ENCODE data around the gene PDX1.
A peak's percentile ranks its signal among the peaks of the same experiment; 100 is the strongest.

The PDX1 gene

DNA sequence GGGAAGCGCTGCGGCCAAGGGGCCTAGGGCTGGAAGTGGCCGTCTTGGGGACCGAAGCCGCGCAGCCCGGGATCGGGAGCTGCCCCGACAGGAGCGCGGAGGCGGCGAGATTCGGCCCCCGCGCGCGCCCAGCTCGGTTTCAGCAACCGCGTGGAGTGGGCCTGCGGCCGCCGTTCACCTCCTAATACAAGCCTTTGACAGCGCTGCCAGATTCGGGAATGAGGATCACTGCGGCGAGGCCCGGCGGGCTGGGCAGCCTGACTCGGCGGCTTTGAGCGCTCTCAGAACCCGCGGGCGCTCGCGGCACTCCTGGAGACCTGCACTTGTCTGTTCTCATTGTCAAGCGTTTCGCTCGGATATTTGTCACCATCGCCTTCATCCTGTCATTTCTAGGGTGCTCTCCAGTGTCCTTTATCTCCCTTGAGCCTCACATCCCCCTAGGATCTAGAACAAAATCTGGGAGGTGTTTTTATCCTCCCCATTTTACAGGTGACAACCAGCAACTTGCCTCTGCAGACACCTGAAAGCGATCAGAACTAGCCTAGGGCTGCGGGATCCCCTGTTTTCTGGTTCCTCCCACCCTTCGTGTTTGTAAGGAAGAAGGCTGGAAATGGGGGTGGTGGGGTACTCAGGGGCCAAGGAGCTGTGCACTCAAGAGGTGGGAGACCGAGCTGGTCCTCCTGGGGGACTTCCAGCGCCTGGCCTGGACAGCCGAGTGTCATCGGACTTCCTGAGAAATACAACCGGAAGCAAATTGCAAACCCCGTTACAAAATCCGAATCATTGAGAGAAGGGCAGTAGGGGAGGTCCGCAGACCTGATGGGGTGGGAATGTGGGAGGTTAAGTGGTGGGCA lies 50.8 kb downstream of the PDX1 start:
- no peak for DNase-seq (ENCODE audit: low read depth)

DNA sequence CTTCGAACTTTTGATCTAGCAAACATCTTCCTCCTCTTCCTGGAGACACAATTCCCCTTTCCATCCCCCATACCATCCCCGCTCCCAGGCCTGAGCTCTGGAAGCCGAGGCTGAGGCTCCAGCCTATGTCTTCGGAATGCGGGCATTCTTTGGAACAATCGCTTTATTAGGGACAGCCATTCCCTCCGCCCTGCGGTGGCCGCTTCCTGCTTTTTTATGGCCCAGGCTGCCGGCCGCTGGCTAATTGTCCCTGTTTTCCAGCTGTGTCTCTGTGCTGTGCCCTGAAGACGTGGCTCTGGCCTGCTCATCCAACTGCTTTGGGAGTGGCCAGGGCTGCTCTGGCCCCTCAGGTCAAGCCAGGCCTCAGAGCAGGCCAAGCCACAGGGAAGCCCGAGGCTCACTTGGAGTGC lies 51.4 kb downstream of the PDX1 start:
- DNase-seq (ENCODE audit: low read depth) = peak; percentile 21

DNA sequence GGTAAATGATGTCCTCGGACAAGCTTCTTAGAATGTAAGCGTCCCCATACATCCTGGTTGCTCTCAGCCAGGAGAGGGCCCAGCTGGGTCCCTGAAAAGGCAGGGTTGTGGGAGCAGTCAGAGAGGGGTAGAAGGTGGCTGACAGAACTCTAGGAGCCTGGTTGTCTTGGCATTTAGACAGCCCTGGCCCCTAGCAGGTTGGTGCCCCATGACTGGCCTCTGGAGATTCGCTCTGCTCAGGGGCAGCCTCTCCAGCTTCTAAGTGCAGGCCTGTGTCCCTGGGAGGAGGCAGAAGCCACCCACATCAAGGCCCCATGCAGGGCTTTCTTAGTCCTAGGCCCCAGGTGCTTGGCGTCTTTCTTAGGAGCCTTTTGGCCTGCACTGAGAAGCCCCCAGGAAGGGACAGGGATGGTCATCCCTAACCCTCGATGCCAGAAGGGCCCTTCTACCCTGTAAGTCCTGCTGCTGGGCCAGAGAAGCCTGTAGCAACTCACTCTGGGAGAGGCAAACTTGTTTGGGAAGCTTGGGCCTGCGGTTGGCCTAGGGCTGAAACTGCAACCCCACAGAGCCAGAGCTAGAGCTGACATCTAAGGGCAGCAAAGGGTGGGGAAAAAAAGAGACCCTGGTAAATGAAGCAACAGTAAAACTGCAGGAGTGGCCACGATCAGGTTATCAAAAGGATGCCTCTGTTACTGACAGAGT lies 52.1 kb downstream of the PDX1 start:
- DNase-seq (ENCODE audit: low read depth) = no peak

DNA sequence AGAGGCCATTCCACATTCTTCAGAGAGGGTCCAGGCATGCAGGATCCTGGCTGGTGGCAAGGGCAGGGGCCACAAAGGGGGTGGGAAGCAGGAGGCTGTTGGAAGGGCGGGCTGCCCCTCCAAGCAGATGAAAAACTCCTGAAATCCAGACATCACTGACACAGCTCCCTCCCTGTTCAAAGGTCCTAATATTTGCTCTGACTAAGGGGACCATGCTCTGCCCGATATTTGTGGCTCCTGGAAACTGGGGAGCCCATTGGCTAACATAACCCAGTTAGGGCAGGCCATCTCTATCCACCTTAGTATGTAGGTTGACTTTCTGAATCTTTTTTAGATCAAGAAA lies 52.6 kb downstream of the PDX1 start:
- DNase-seq (ENCODE audit: low read depth) = no peak

DNA sequence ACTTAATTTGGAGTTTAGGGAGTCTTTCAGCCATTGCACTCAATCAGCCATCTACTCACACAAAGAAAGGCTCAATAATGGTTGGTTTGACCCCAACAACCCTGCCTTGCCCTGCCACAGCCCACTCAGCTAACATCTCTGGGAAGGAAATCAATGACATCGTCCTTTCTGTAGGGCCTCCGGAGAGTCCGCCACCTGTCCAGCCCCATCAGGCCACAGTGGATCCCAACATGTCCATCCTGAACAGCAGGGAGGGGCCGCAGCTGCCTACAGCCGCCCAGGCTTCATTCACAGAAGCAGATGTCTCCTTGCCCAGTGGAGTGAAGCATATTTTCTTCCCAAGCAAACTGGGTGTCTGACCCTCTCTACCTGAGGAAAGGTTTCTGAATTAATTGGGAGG lies 53.5 kb downstream of the PDX1 start:
- no peak for DNase-seq (ENCODE audit: low read depth)

DNA sequence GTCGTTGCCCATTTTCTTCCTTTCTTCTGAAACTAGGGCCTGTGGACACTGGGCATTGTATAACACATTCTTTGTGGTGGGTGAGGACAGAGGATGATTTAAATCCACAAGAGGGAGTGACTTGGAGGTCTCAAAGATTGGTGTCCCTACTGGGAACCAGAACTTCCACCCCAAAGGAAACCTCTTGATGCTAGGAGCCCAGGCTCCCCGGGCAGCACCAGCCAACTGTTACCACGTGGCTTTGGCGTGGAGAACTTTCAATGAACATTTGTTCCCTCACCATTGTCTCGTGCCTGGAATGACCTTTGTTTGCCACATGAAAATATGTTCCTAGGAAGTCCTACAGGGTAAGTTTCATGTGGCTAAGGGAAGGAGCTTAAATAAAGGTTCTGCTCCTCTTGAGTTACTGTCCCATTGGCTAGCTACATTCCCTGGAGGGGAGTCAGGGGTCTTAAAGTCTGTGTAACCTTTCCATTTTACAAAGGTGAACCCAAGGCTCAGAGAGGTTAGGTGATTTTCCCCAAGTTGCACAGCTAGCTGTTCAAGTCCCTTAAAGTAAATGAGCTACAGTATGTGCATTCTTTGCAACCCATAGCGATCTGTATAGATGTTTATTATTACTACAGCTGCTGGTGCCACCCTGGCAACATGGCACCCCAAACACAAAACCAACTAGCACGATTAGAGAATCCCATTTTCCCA lies 54.3 kb downstream of the PDX1 start:
- no peak for DNase-seq (ENCODE audit: low read depth)
